HG03571 (cell line): ENCODE results near the gene PROB1.
"Not testable (repeated sequence)": the region's sequence is repeated elsewhere in the genome, so short reads cannot be mapped to it uniquely, and the experiment has no call there.

Experiments
- ATAC-seq: cut with Tn5 transposase; IDR thresholded peaks from one replicate; pipeline ENCODE4 v1.9.1; 2021; ENCODE audit not compliant: unreplicated experiment

Gene PROB1

DNA sequence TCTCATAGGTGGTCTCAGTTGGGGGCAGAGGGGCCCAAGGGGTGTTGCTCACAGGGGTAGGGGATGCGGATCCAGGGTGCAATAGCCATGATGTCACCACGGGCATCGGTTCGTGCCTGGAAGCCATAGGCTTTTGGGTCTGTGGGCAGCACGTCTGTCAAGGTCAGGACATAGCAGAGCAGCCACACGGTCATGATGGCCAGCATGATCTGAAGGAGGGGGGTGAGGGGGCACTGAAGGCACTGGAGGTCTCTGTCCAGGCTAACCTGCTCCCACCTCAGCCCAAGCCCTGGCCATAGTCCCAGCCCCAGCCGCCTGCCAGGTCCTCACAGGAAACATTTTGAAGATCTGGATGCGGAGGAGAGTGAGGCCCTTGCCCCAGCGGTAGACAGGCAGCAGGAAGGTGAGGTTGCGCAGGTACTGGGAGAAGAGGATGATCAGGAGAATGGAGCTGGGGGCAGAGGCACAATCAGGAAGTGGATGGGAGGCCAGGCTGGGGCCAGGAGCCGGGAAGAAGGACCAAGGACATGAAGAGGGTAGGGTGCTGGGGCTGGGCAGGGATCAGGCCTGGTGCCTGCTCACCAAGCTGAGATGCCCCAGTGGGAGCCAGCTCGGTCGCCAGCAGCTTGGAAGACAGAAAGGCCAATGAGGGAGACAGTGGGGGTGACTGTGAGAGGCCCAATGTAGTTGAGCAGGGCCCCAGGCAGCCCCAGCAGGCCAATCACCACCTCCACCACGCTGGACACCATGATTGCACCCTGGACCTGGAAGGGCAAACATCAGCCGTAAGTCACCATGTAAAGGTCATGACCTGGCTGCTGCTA is 15.1 kb downstream of the PROB1 start:
- no peak for ATAC-seq

- no peak for ATAC-seq
These were observed 16.0 kb downstream of the PROB1 start for GRCh38 chr5:139378941-139379361.

DNA sequence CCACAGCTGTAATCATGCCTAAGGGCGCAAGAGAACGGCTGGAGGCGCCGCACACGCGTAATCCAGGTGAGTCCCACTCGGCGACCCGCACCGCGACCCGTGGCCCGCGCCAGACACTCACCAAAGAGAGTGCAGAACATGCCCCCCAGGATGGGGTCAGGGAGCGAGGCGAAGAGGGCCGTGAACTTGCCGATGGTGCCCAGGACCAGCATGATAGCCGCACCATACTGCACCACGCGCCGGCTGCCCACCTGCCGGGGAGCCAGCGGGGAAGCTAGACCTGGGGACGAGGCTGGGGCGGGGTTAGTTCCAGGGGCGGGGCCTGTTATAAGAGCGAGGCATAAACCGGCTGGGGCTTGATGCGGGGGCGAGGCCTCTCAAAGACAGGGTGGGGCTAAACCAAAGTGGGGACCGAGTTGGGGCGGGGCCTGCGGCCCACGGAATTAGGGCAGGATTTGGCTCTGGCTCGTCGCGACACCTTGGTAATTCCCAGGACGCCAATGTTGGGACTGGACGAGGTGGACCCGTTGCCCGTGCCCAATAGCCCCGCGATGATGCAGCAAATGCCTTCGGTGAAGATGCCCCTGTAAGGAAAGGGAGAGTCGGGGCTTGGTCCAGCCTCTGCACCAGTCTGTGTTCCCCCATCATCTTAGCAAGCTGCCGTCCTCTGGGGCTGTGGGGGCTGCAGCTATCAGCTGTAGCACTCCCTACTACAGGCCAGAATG is 16.6 kb downstream of the PROB1 start:
- ATAC-seq: no peak

DNA sequence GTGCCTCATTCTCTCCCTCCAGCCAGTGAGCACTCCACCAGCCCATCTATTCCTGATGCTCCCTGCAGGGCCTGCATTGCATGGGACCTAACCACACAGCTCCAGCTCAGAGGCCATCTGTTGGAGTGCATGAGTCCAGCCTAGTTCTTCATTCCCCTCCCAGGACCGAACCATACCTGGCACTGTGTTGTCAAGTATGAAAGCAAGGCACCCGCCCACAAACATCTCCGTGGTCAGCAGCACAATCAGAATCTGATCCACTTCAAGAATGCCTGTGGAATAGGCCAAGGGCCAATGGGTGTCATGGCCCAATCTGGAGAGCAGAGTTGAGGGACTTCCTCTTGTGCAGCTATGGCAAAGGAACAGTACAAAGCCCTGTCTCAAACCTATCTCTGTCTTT is 17.7 kb downstream of the PROB1 start:
- no peak for ATAC-seq

DNA sequence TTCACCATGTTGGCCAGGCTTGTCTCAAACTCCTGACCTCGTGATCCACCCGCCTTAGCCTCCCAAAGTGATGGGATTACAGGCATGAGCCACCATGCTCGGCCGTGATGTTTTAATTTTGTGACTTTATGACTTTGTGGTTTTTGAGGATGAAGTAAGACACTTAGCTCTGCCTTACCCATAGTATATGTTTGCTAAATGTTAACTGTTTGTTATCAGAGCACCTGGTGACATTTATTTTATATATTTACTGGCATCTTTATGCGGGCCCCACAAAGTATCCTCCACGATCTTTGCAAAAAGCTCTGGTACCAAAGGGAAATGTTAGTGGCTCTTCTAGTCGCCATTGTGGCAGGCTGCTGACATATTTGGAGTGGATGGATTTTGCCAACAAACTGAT is 18.5 kb downstream of the PROB1 start:
- ATAC-seq: no peak

GRCh38 chr5:139374909-139375308 is 20.0 kb downstream of the PROB1 start:
- ATAC-seq: no peak

DNA sequence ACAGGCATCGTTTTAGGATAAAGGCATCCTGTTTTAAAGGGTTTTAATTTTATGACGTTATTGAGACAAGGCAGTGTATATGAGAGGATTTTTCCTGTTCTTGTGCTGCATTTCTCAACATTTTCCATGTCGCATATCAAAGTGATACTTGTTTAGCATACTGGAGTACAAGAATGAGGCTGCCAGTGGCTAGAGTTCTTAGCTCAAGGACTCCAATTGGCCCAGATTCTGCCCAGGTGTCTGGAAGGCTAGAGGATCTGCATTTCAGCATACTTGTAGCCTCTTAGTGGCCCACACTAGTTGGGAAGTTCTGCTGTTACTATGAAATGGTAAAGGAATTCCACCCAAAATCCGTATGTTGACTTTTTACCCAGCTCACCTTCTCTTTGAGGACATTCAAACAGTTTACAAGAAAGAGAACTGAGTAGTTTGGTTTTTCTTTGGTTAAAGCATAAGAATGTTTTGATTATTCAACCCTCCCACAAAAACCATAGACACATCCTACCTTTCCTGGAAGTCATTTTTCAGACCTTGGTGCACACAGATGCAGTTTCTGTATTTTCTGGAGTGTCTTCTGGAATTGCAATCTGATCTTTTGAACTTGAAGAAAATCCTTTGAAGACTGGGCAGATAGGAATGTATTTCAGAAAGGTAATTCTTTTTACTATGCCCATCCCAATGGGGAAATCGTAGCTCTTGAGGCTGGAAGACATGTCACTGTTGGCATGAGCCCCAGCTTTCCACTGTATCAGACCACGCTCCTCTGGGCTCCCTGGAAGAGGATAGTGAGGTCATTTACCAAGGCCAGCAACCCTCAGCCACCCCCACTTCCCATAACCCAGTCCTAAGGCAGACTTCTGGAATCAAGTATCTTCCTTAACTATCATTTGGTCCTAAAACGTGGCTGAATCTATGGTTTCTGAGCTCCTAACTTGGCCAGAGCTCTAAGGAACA is 23.1 kb downstream of the PROB1 start:
- ATAC-seq: no peak

GRCh38 chr5:139369181-139369580 is 25.7 kb downstream of the PROB1 start:
- no peak for ATAC-seq

- ATAC-seq: no peak
These were observed 26.3 kb downstream of the PROB1 start for GRCh38 chr5:139368613-139369012.

DNA sequence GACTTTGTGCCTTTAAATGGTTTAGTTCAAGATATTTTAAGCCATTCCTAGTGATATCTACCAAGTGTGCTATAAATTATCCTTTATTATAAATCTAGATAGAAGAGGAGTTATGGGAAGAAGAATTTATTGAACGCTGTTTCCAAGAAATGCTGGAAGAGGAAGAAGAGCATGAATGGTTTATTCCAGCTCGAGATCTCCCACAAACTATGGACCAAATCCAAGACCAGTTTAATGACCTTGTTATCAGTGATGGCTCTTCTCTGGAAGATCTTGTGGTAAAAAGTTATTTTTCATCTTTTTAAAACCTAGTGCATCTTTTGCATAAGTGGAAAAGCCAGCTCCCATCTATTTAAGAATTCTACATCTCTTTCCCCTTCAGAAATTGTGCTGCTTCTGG is 30.4 kb downstream of the PROB1 start:
- ATAC-seq: no peak

- ATAC-seq: no peak
These were observed 31.0 kb downstream of the PROB1 start for GRCh38 chr5:139363937-139364336.

DNA sequence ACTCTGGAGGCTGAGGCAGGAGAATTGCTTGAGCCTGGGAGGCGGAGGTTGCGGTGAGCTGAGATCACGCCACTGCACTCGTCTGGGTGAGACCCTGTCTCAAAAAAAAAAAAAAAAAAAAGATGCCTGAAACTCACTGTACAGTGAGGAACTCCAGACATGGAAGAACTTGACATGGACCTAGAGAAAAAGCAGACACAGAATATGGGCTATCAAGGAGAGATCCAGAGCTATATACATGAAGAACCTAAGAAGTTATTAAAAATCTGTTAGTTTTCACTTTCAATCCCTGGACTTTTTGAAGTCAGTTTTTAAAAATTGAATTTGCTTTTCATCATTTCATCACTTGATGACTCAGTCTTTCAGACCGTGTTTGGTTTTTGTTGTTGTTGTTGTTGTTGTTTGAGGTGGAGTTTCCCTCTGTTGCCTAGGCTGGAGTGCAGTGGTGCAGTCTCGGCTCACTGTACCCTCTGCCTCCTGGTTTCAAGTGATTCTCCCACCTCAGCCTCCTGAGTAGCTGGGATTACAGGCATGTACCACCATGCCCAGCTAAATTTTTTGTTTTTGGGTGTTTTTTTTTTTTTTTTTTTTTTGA is 33.0 kb downstream of the PROB1 start:
- no peak for ATAC-seq

- ATAC-seq: no peak
These were observed 34.5 kb downstream of the PROB1 start for GRCh38 chr5:139360384-139360783.

- ATAC-seq: no peak
These were observed 36.8 kb downstream of the PROB1 start for GRCh38 chr5:139358064-139358463.

GRCh38 chr5:139355900-139356299 is 39.0 kb downstream of the PROB1 start:
- ATAC-seq: not testable (repeated sequence)

- no peak for ATAC-seq
These were observed 40.7 kb downstream of the PROB1 start for GRCh38 chr5:139354186-139354585.

- not testable (repeated sequence) for ATAC-seq
These were observed 47.0 kb downstream of the PROB1 start for GRCh38 chr5:139347863-139348262.

DNA sequence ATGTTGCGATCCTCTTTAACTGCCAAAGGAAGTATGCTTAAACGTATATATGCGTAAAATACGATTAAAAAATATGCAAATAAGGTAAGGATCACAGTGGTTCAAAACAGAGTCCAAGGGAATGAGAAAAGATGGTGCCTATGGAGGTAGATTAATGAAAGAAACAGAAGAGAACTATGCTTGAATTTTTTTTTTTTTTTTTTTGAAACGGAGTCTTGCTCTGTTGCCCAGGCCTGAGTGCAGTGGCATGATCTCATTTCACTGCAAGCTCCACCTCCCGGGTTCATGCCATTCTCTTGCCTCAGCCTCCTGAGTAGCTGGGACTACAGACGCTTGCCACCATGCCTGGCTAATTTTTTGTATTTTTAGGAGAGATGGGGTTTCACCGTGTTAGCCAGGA is 49.5 kb downstream of the PROB1 start:
- not testable (repeated sequence) for ATAC-seq

GRCh38 chr5:139344177-139344576 is 50.7 kb downstream of the PROB1 start:
- no peak for ATAC-seq

GRCh38 chr5:139343476-139343875 is 51.4 kb downstream of the PROB1 start:
- no peak for ATAC-seq

GRCh38 chr5:139342423-139342723 is 52.5 kb downstream of the PROB1 start:
- ATAC-seq: no peak
